Testis (tissue), 2 donors: ENCODE results near the gene APOD.

ENCODE experiments used
- CTCF ChIP-seq, 3 experiments: fragments of 450-650 bp in 2 of 3; fragments of 200-600 bp in 1 of 3; sonication (generic) in 1 of 3; IDR thresholded peaks; one replicate each; pipeline ENCODE4 v1.5.1; 2016 to 2019; ENCODE audit warnings: antibody characterized with exemption in 3 of 3, mild to moderate bottlenecking in 2 of 3, moderate library complexity in 1 of 3
- POLR2A ChIP-seq: fragments of 450-650 bp; IDR thresholded peaks from one replicate; pipeline ENCODE4 v1.6.1; 2017; ENCODE audit warnings: antibody characterized with exemption, mild to moderate bottlenecking, moderate library complexity

- TF ChIP-seq CTCF (IDR thresholded peaks at IDR 0.05) (no peak), POLR2A (no peak)
Measured at GRCh38 chr3:195531683-195532082, 52.1 kb downstream of the APOD start.
